ENCODE results near the gene CIAO2B.
"Not testable (repeated sequence)": the region's sequence is repeated elsewhere in the genome, so short reads cannot be mapped to it uniquely, and the experiment has no call there.

CIAO2B gene

GRCh38 chr16:66948837-66949225 is 14.6 kb upstream of the CIAO2B start:
- Histone ChIP-seq H3K9ac (ENCODE audit: low read depth, low read length) (no peak overlapping the region), H3K36me3 (ENCODE audit: insufficient read depth, low read length) (no peaks in the 10 kb centered on the region), H3K9me3 (ENCODE audit: control insufficient read depth, insufficient read depth, low read length) (no peaks in the 10 kb centered on the region), H3K4me1 (ENCODE audit: insufficient read depth, low read length) (no peaks in the 10 kb centered on the region)

GRCh38 chr16:66948134-66948836 is 14.1 kb upstream of the CIAO2B start:
- no peaks in the 10 kb centered on the region for H3K9me3 ChIP-seq (ENCODE audit: control insufficient read depth, insufficient read depth, low read length)
- no peaks in the 10 kb centered on the region; the same call in 1 of the 2 replicates for H3K36me3 ChIP-seq (ENCODE audit: insufficient read depth, low read length)
- H3K9ac ChIP-seq (ENCODE audit: low read depth, low read length): no peak overlapping the region; the same call in 1 of the 2 replicates
- H3K4me1 ChIP-seq (ENCODE audit: insufficient read depth, low read length): no peaks in the 10 kb centered on the region

- Histone ChIP-seq H3K36me3 (ENCODE audit: insufficient read depth, low read length) (peaks cover 2% of the 10 kb centered on the region), H3K9ac (ENCODE audit: low read depth, low read length) (no peak overlapping the region)
Measured at GRCh38 chr16:66947302-66948065, 13.3 kb upstream of the CIAO2B start.

GRCh38 chr16:66946974-66947301 is 12.7 kb upstream of the CIAO2B start:
- Histone ChIP-seq H3K9me3 (ENCODE audit: control insufficient read depth, insufficient read depth, low read length) (no peaks in the 10 kb centered on the region), H3K36me3 (ENCODE audit: insufficient read depth, low read length) (peaks cover 6% of the 10 kb centered on the region), H3K4me1 (ENCODE audit: insufficient read depth, low read length) (no peaks in the 10 kb centered on the region), H3K9ac (ENCODE audit: low read depth, low read length) (no peak overlapping the region)

More at GRCh38 chr16:66947302-66948065, 13.3 kb upstream of the CIAO2B start:
- H3K4me1 ChIP-seq (ENCODE audit: insufficient read depth, low read length): no peaks in the 10 kb centered on the region
- no peaks in the 10 kb centered on the region for H3K9me3 ChIP-seq (ENCODE audit: control insufficient read depth, insufficient read depth, low read length)

GRCh38 chr16:66946541-66946940 is 12.3 kb upstream of the CIAO2B start:
- peaks cover 6% of the 10 kb centered on the region for H3K36me3 ChIP-seq (ENCODE audit: insufficient read depth, low read length)
- H3K9me3 ChIP-seq (ENCODE audit: control insufficient read depth, insufficient read depth, low read length): no peaks in the 10 kb centered on the region
- no peaks in the 10 kb centered on the region for H3K4me1 ChIP-seq (ENCODE audit: insufficient read depth, low read length)
- H3K9ac ChIP-seq (ENCODE audit: low read depth, low read length): no peak overlapping the region

- H3K9me3 ChIP-seq (ENCODE audit: control insufficient read depth, insufficient read depth, low read length): no peaks in the 10 kb centered on the region
- H3K9ac ChIP-seq (ENCODE audit: low read depth, low read length): no peak overlapping the region
Measured at GRCh38 chr16:66945939-66946338, 11.7 kb upstream of the CIAO2B start.

GRCh38 chr16:66944971-66945370 is 10.8 kb upstream of the CIAO2B start:
- H3K36me3 ChIP-seq (ENCODE audit: insufficient read depth, low read length); H3K9ac ChIP-seq (ENCODE audit: low read depth, low read length); H3K4me1 ChIP-seq (ENCODE audit: insufficient read depth, low read length); H3K9me3 ChIP-seq (ENCODE audit: control insufficient read depth, insufficient read depth, low read length): not testable (repeated sequence)

More at GRCh38 chr16:66945939-66946338, 11.7 kb upstream of the CIAO2B start:
- Histone ChIP-seq H3K4me1 (ENCODE audit: insufficient read depth, low read length) (no peaks in the 10 kb centered on the region), H3K36me3 (ENCODE audit: insufficient read depth, low read length) (peaks cover 6% of the 10 kb centered on the region)

GRCh38 chr16:66944054-66944441 is 9.8 kb upstream of the CIAO2B start:
- Histone ChIP-seq H3K9ac (ENCODE audit: low read depth, low read length) (no peak overlapping the region), H3K9me3 (ENCODE audit: control insufficient read depth, insufficient read depth, low read length) (no peaks in the 10 kb centered on the region), H3K4me1 (ENCODE audit: insufficient read depth, low read length) (no peaks in the 10 kb centered on the region), H3K36me3 (ENCODE audit: insufficient read depth, low read length) (peaks cover 6% of the 10 kb centered on the region)

GRCh38 chr16:66943426-66944053 is 9.3 kb upstream of the CIAO2B start:
- Histone ChIP-seq H3K36me3 (ENCODE audit: insufficient read depth, low read length) (peaks cover 6% of the 10 kb centered on the region), H3K9ac (ENCODE audit: low read depth, low read length) (no peak overlapping the region), H3K9me3 (ENCODE audit: control insufficient read depth, insufficient read depth, low read length) (no peaks in the 10 kb centered on the region), H3K4me1 (ENCODE audit: insufficient read depth, low read length) (no peaks in the 10 kb centered on the region)

- H3K4me1 ChIP-seq (ENCODE audit: insufficient read depth, low read length): no peaks in the 10 kb centered on the region
- H3K9ac ChIP-seq (ENCODE audit: low read depth, low read length): no peak overlapping the region
- no peaks in the 10 kb centered on the region for H3K9me3 ChIP-seq (ENCODE audit: control insufficient read depth, insufficient read depth, low read length)
- peaks cover 6% of the 10 kb centered on the region for H3K36me3 ChIP-seq (ENCODE audit: insufficient read depth, low read length)
Measured at GRCh38 chr16:66942981-66943380, 8.8 kb upstream of the CIAO2B start.

GRCh38 chr16:66940236-66940635 is 6.0 kb upstream of the CIAO2B start:
- H3K4me1 ChIP-seq (ENCODE audit: insufficient read depth, low read length): no peaks in the 10 kb centered on the region
- H3K36me3 ChIP-seq (ENCODE audit: insufficient read depth, low read length): peaks cover 6% of the 10 kb centered on the region
- no peaks in the 10 kb centered on the region for H3K9me3 ChIP-seq (ENCODE audit: control insufficient read depth, insufficient read depth, low read length)
- H3K9ac ChIP-seq (ENCODE audit: low read depth, low read length): no peak overlapping the region

GRCh38 chr16:66939366-66939765 is 5.2 kb upstream of the CIAO2B start:
- Histone ChIP-seq H3K9me3 (ENCODE audit: control insufficient read depth, insufficient read depth, low read length) (no peaks in the 10 kb centered on the region), H3K4me1 (ENCODE audit: insufficient read depth, low read length) (no peaks in the 10 kb centered on the region), H3K36me3 (ENCODE audit: insufficient read depth, low read length) (peaks cover 6% of the 10 kb centered on the region), H3K9ac (ENCODE audit: low read depth, low read length) (no peak overlapping the region)

GRCh38 chr16:66937725-66938337 is 3.6 kb upstream of the CIAO2B start:
- no peak overlapping the region for H3K9ac ChIP-seq (ENCODE audit: low read depth, low read length)
- peaks cover 5% of the 10 kb centered on the region; the same call in 1 of the 2 replicates for H3K4me1 ChIP-seq (ENCODE audit: insufficient read depth, low read length)
- peaks cover 6% of the 10 kb centered on the region for H3K36me3 ChIP-seq (ENCODE audit: insufficient read depth, low read length)
- H3K9me3 ChIP-seq (ENCODE audit: control insufficient read depth, insufficient read depth, low read length): no peaks in the 10 kb centered on the region

- H3K9ac ChIP-seq (ENCODE audit: low read depth, low read length): no peak overlapping the region
- peaks cover 5% of the 10 kb centered on the region; the same call in 1 of the 2 replicates for H3K4me1 ChIP-seq (ENCODE audit: insufficient read depth, low read length)
- no peaks in the 10 kb centered on the region for H3K9me3 ChIP-seq (ENCODE audit: control insufficient read depth, insufficient read depth, low read length)
- H3K36me3 ChIP-seq (ENCODE audit: insufficient read depth, low read length): peaks cover under 1% of the 10 kb centered on the region; the same call in 1 of the 2 replicates
Measured at GRCh38 chr16:66936889-66937554, 2.8 kb upstream of the CIAO2B start.
